Neuron (in vitro differentiated cells): ENCODE results near the gene PTPRM.

Experiments
- H2AFZ ChIP-seq: one replicate; pipeline ENCODE4 v1.6.1; 2013; ENCODE audit warnings: low read depth, mild to moderate bottlenecking, inconsistent platforms, low read length, moderate library complexity
- H3K27me3 ChIP-seq: one replicate; pipeline ENCODE4 v1.6.1; 2013; ENCODE audit warnings: low read length; ENCODE audit not compliant: insufficient read depth
- H3K36me3 ChIP-seq: one replicate; pipeline ENCODE4 v1.6.1; 2013; ENCODE audit warnings: low read length; ENCODE audit not compliant: insufficient read depth
- H3K4me1 ChIP-seq: one replicate; pipeline ENCODE4 v1.6.1; 2013; ENCODE audit warnings: low read length; ENCODE audit not compliant: insufficient read depth
- H3K4me3 ChIP-seq: 2 replicates; pipeline ENCODE4 v1.5.1; 2013; ENCODE audit warnings: mild to moderate bottlenecking, low read length, moderate library complexity
- H3K9me3 ChIP-seq: one replicate; pipeline ENCODE4 v1.6.1; 2013; ENCODE audit warnings: low read length

Gene PTPRM

DNA sequence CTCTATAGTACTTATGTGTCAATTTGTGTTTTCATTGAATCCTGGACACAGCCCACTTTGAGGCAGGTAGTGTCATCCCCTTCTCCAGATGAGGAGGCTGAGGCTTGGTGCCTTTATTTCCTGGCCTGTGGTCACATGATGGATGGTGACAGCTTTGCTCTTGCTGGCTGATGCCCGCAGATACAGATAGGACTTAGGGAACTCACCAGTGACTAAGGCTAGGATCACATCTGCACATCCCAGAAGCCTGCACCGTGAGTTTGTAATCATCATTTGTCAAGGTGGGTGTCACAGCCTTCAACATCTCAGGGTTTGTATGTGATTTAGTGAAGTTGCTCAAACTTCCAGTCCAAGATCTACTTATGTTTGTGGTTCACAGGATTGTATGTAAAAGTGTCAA lies 747.0 kb downstream of the PTPRM start:
- Histone ChIP-seq H3K9me3 (no peaks in the 10 kb centered on the region), H3K4me3 (no peak overlapping the region), H3K36me3 (no peaks in the 10 kb centered on the region), H3K27me3 (no peaks in the 10 kb centered on the region), H3K4me1 (no peaks in the 10 kb centered on the region), H2AFZ (no peak overlapping the region)

DNA sequence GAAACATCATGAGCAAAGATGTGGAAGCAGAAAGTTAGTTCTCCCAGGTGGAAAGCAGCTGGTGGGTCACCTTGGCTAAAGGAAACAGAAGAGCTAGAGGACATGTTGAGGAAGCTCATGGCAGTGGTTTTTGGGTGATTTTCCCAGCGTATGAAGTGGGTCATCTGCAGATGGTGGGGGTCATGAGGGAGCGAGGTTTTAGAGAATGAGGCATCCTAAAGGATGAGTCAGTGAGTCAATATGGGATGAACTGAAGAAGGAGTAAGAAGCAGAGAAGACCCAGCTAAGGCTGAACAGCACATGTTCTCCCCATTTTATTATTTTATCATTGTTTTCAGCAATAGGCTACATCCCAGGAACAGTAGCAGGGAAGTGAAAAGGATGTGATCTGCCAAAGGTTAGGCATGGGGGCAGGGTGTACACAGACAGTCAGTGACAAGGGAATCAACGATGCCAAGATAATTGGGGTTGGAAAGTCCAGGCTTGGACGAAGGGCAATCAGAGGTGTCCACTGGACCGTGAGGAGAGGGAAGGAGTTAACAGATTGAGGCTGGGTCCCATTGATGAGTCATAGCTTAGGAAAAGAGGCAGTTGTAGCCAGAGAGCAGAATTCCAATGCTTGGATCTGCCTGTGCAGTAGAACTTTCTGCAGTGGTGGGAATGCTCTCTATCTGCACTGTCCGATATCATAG lies 752.8 kb downstream of the PTPRM start:
- H3K4me3 ChIP-seq: no peak overlapping the region
- no peak overlapping the region for H2AFZ ChIP-seq
- H3K4me1 ChIP-seq: no peaks in the 10 kb centered on the region
- H3K9me3 ChIP-seq: no peaks in the 10 kb centered on the region
- no peaks in the 10 kb centered on the region for H3K27me3 ChIP-seq
- no peaks in the 10 kb centered on the region for H3K36me3 ChIP-seq

DNA sequence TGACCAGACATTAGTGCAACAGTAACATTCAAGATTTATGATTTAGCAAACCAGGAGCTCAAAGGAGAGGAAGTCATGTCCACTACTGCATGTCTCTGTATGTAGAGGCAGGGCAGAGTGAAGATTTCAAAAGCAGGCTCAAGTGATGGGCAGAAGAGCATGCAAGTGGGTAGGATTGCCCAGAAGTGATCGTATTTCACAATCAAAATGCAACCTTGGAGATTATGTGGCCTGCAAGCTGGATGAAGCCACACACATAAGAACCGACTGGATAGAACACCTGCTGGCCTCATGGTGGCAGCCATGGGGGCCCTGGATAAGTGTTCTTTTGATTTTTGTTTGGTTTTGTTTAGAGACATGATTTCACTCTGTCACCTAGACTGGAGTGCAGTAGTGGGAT lies 755.4 kb downstream of the PTPRM start:
- no peaks in the 10 kb centered on the region for H3K27me3 ChIP-seq
- H3K4me3 ChIP-seq: no peak overlapping the region
- no peak overlapping the region for H2AFZ ChIP-seq
- H3K36me3 ChIP-seq: no peaks in the 10 kb centered on the region
- no peaks in the 10 kb centered on the region for H3K9me3 ChIP-seq
- H3K4me1 ChIP-seq: no peaks in the 10 kb centered on the region

DNA sequence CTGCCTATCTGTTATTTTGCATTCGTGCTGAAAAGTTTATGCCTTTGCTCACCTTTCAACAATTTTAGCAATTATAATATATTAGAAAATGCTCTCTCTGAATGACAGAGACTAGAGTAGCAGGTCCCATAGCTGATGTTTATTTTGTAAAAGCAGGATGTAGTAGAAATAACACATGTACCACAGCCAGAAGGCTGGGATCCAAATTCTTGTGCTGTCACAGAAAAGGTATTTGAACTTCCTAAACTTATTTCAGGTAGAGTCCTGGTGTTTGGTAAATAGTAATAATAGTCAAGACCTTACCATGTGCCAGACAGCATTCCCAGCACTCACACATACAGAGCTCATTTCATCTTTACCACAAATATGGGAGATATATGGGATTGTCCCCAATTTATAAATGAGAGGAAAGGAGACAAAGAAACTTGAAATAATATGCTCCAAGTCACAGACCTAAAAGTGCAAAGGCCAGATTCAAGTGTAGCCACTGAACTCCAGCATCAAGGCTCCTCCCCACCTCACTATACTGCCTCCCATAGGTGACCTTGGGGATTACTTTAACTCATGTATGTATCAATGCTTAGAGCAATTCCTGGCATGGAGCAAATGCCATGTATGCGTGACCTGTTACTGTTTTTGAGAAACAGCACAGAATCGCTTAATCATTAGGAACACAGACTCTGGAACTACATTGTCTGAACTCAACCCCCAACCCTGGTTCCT lies 757.4 kb downstream of the PTPRM start:
- Histone ChIP-seq H3K9me3 (no peaks in the 10 kb centered on the region), H3K27me3 (no peaks in the 10 kb centered on the region), H3K4me1 (no peaks in the 10 kb centered on the region), H3K36me3 (no peaks in the 10 kb centered on the region), H2AFZ (no peak overlapping the region), H3K4me3 (no peak overlapping the region)

DNA sequence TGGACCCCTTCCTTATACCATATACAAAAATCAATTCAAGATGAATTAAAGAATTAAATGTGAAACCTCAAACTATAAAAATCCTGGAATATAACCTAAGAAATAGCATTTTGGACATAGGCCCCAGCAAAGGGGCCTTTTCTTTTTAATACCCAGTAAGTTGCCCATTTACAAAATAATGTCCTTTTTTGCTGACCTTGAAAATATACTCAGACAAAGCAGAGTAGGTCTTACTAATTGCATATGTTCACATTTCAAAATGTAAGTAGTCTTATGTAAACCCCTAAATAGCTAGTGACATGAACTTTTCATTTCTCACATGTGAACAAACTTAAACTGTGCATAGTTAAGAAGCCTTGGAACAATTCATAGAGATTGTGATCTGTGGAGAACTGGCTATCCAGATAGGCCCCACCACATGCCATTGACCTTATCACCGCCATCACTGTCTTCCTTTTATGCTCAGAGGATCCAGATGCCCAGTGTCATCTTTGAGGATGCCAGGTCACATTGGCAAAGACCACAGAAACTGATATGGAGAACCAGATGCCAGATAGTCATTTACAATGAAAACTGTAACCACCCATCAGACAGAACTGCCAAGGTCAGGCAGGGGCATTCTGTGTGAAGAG lies 759.8 kb downstream of the PTPRM start:
- Histone ChIP-seq H3K36me3 (no peaks in the 10 kb centered on the region), H3K4me1 (no peaks in the 10 kb centered on the region), H2AFZ (no peak overlapping the region), H3K27me3 (no peaks in the 10 kb centered on the region), H3K9me3 (no peaks in the 10 kb centered on the region), H3K4me3 (no peak overlapping the region)

DNA sequence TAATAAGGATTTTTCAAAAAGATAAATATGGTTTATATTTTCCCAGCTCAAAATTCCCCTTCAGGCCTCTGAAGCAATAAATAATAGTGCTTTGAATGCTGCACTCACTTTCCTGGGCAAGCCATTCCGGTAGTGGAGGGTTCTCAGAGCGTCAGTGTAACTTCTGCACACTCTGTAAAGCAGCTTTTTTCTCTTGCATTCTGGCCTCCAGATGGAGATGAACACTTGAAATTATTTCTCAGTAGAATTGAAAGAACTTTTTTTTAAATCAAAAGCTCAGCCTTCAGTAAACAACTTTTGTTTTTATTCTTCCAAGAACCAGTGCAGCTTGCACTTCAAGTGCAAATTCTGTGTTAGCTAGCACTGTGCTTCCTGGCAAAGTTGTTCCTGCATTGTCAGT lies 761.0 kb downstream of the PTPRM start:
- no peaks in the 10 kb centered on the region for H3K4me1 ChIP-seq
- no peaks in the 10 kb centered on the region for H3K36me3 ChIP-seq

DNA sequence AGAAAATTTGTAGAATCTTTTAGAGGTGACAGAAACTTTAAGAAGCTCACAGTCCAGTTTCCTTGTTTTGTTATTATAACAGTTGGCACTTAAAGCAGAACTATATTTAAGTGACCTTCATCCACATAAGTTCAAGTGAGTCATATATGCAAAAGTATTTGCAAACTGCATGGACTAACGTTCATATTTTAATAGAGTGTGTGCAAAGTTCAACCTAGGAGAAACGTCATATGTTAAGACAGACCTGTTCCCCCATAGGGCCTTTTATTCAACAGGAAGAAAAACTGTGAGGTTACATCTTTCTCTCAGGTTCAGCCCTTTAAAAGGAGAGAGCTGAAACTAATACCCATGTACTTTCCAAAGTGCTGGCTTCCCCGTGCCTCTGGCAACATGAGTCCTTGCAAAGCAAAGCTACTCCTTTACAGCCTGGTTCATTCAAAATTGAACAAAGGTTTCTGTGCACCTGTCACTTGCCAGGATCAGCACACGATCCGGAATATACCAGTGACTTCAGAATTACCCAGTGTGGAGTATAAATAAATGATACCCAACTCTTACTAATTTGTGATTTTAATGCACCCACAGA lies 762.2 kb downstream of the PTPRM start:
- Histone ChIP-seq H3K27me3 (no peaks in the 10 kb centered on the region), H3K4me3 (no peak overlapping the region), H3K9me3 (no peaks in the 10 kb centered on the region), H2AFZ (no peak overlapping the region), H3K36me3 (no peaks in the 10 kb centered on the region), H3K4me1 (no peaks in the 10 kb centered on the region)

More for the DNA sequence above, 761.0 kb downstream of the PTPRM start:
- Histone ChIP-seq H3K27me3 (no peaks in the 10 kb centered on the region), H3K4me3 (no peak overlapping the region), H3K9me3 (no peaks in the 10 kb centered on the region), H2AFZ (no peak overlapping the region)

DNA sequence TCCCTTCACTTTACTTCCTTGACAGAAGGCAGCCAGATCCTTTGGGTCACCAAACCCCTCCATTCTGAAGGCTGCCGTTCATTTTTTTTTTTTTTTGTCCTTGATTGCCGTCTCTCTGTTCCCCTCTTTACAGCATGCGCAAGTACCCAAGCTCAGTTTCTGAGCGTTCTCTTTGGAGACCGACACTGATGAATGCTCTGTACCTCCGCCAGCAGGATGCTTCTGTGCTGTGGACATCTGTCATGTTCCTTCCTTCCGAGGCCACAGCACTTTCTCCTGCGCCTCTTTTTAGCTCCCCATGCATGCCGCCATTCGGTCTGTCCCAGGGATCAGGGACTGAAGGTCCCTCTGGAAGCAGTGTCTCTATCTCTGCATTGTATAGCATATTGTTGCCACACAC lies 763.5 kb downstream of the PTPRM start:
- no peaks in the 10 kb centered on the region for H3K9me3 ChIP-seq
- H3K4me1 ChIP-seq: no peaks in the 10 kb centered on the region
- H3K27me3 ChIP-seq: no peaks in the 10 kb centered on the region
- no peaks in the 10 kb centered on the region for H3K36me3 ChIP-seq
- H3K4me3 ChIP-seq: no peak overlapping the region
- H2AFZ ChIP-seq: no peak overlapping the region

DNA sequence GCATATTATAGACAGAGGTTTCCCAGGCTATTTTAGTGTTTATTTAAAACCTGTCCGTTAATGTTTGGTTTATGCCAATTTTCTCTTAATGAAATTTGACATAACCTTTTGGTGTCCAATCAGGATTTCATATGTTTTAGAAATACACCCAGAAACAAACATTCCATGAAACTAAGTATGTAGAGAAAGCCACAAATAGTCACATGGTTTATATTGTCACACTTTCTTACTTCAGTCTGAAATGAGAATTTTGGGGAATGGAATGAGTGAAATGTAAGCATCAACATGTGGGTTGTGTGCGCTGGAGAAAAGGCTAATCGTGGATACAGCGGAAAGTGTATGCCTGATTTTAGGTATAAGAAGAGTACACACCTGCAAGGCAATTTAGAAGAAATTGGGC lies 765.2 kb downstream of the PTPRM start:
- Histone ChIP-seq H3K36me3 (no peaks in the 10 kb centered on the region), H3K4me3 (no peak overlapping the region), H2AFZ (no peak overlapping the region), H3K9me3 (no peaks in the 10 kb centered on the region), H3K4me1 (no peaks in the 10 kb centered on the region), H3K27me3 (no peaks in the 10 kb centered on the region)

DNA sequence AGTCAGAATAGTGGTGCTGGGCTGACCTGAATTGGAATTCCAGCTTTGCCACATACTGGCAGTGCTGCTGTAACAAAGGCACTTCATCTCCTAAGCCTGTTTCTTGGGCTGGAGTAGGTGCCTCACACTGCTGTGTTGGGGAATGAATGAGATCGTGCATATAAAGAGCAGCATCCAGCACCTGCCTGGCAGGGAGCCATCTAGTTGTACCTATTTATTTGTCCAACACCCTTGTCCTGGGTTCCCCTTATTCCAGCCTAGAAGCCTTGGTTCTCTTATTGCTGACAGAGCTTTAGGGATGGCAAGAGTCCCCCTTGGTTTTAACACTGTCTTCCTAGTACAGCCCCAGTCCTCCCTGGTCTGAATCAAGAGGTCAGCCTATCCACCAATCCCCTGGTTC lies 766.8 kb downstream of the PTPRM start:
- H3K36me3 ChIP-seq: no peaks in the 10 kb centered on the region
- H3K4me3 ChIP-seq: no peak overlapping the region
- no peak overlapping the region for H2AFZ ChIP-seq
- no peaks in the 10 kb centered on the region for H3K27me3 ChIP-seq
- no peaks in the 10 kb centered on the region for H3K4me1 ChIP-seq
- H3K9me3 ChIP-seq: no peaks in the 10 kb centered on the region

DNA sequence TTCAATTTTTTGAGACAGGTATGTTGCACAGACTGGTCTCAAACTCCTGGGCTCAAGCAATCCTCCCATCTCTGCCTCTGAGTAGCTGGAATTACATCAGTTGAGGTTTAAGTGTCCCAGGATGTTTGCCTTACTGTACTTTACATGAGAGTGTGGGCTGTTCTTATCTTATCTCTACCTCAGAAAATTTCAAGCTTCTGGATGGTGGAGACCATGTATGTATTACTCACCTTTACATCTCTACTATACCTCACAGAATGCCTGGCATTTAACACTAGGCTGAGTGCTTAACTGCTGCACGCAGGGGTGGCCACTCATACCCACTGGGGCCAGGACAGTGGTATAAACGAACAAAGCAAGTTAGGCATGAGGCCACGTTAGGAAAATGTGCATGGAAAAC lies 770.1 kb downstream of the PTPRM start:
- no peak overlapping the region for H3K4me3 ChIP-seq
- H3K9me3 ChIP-seq: no peaks in the 10 kb centered on the region
- no peak overlapping the region for H2AFZ ChIP-seq
- H3K27me3 ChIP-seq: no peaks in the 10 kb centered on the region
- peaks cover 5% of the 10 kb centered on the region for H3K4me1 ChIP-seq
- H3K36me3 ChIP-seq: no peaks in the 10 kb centered on the region

DNA sequence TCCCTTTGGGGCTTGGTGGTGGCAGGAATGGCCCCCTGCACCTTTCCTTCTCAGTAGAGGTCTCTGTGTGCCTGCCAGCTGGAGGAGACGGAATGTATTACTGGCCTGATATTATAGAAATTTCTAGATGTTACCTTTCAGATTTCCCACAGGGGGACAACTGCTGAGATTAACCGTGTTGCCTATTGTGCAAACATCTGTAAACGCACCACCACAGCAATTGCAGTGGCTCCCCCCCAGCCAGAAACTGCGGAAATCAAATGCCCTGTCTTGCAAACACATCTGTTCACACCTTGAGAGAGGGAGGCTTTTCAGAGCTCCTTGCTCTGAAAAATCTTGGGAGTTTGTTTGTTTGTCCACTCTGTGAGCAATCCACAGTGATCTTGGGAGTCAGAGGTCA lies 772.1 kb downstream of the PTPRM start:
- Histone ChIP-seq H3K27me3 (no peaks in the 10 kb centered on the region), H2AFZ (no peak overlapping the region), H3K36me3 (no peaks in the 10 kb centered on the region), H3K4me3 (no peak overlapping the region), H3K4me1 (peaks cover 5% of the 10 kb centered on the region), H3K9me3 (no peaks in the 10 kb centered on the region)

DNA sequence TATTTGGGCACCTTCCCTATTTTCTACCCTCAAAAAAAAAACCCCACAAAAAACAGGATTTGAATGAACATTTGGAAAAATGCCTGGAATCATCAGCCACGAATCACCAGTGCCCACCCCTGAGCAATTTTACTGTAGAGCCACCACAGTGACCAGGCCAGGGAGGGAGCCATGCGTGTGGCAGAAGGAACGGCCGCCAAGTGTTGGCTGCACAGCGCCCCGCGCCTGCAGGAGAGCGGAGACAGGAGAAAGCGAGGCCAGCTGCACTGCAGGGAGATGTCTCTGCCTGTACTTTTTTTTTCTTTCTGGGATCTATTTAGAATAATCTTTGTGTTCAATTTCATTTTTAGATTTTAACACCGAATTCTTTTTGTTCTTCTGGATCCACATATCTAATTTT lies 772.8 kb downstream of the PTPRM start:
- no peaks in the 10 kb centered on the region for H3K9me3 ChIP-seq
- H3K4me1 ChIP-seq: peaks cover 5% of the 10 kb centered on the region
- no peaks in the 10 kb centered on the region for H3K36me3 ChIP-seq
- H3K27me3 ChIP-seq: no peaks in the 10 kb centered on the region
- H3K4me3 ChIP-seq: no peak overlapping the region
- H2AFZ ChIP-seq: no peak overlapping the region
